GM18909 (cell line): Measurements from ENCODE around the gene POLR1D.
"Not testable (repeated sequence)": the region's sequence is repeated elsewhere in the genome, so short reads cannot be mapped to it uniquely, and the experiment has no call there.

ENCODE experiments used
- ATAC-seq: cut with Tn5 transposase; IDR thresholded peaks from one replicate; pipeline ENCODE4 v1.9.1; 2021; ENCODE audit warnings: mild to moderate bottlenecking; ENCODE audit not compliant: unreplicated experiment, poor library complexity

Gene POLR1D

GRCh38 chr13:27613628-27614027 lies 8.1 kb upstream of the POLR1D start:
- ATAC-seq: no peak

- no peak for ATAC-seq
These were observed 3.8 kb upstream of the POLR1D start for GRCh38 chr13:27617881-27618321.

GRCh38 chr13:27619093-27619727 lies 2.5 kb upstream of the POLR1D start:
- ATAC-seq: no peak

GRCh38 chr13:27619728-27620376 lies 1.8 kb upstream of the POLR1D start:
- peak; percentile 35 for ATAC-seq

- peak; percentile 92 for ATAC-seq
These were observed 1.1 kb upstream of the POLR1D start, which contains the start of gene LNX2 for GRCh38 chr13:27620377-27621115. TSS of gene LNX2 (minus strand) at chr13:27620529. CDS start at chr13:27581703, 38,826 bp downstream.

GRCh38 chr13:27621116-27621365 lies 651 bp upstream of the POLR1D start:
- ATAC-seq: no peak

GRCh38 chr13:27622102-27622820 lies 569 bp downstream of the POLR1D start:
- no peak for ATAC-seq

GRCh38 chr13:27622881-27623280 lies 1.2 kb downstream of the POLR1D start:
- no peak for ATAC-seq

- no peak for ATAC-seq
These were observed 2.4 kb downstream of the POLR1D start for GRCh38 chr13:27624071-27624470.

- no peak for ATAC-seq
These were observed 4.1 kb downstream of the POLR1D start for GRCh38 chr13:27625839-27626238.

GRCh38 chr13:27627380-27627779 lies 5.7 kb downstream of the POLR1D start:
- no peak for ATAC-seq

- ATAC-seq: no peak
These were observed 6.4 kb downstream of the POLR1D start for GRCh38 chr13:27628081-27628480.

- ATAC-seq: not testable (repeated sequence)
These were observed 7.1 kb downstream of the POLR1D start for GRCh38 chr13:27628766-27629165.

- ATAC-seq: no peak
These were observed 9.5 kb downstream of the POLR1D start for GRCh38 chr13:27631156-27631555.

- no peak for ATAC-seq
These were observed 10.0 kb downstream of the POLR1D start for GRCh38 chr13:27631665-27632064.

- ATAC-seq: no peak
These were observed 10.5 kb downstream of the POLR1D start for GRCh38 chr13:27632214-27632613.

GRCh38 chr13:27632648-27633047 lies 11.0 kb downstream of the POLR1D start:
- no peak for ATAC-seq

GRCh38 chr13:27634231-27634630 lies 12.5 kb downstream of the POLR1D start:
- no peak for ATAC-seq

- ATAC-seq: no peak
These were observed 13.1 kb downstream of the POLR1D start for GRCh38 chr13:27634791-27635190.

GRCh38 chr13:27635266-27635665 lies 13.6 kb downstream of the POLR1D start:
- ATAC-seq: no peak
